Measurements from ENCODE around the gene SOCS6. TPM values are rescaled to one million over a fixed set of nuclear protein-coding genes. Genes with fewer than 3 reads are reported as not detected.
"Not testable (repeated sequence)": the region's sequence is repeated elsewhere in the genome, so short reads cannot be mapped to it uniquely, and the experiment has no call there.

SOCS6 gene
- total RNA-seq, 1 experiment from 2014 or later: 53.4 TPM

DNA sequence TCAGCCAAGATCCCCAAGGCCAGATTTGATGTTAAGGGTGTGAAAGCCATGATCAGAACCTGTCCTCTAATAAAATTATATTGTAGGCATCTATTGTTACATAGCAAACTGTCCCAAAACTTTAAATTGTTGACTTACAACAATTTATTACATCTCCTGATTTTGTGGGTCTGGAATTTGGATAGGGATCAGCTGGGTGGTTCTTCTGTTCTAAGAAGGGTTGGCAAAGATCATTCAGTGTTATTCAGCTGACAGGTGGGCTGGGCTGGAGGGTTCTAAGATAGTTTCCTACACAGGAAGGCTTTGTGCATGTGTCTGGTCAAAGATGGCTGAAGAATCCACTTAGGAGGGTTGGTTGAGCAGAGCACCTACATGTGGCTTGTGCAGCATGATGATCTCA lies 50.0 kb downstream of the SOCS6 start:
- no TSS peak for BruUV-seq (replicated peaks)
- ChIA-PET RAD21 (ENCODE audit: low non-redundant PET in 1 of 2, low total read pairs in 2 of 2, uncharacterized antibody in 2 of 2, unreplicated experiment in 2 of 2) (no interaction called here), CTCF (no interaction called here), POLR2A (interaction anchor here (0.8 kb wide), 1 partner anchor 24 kb away, joined by 3 read pairs; no protein-coding TSS in a partner anchor)
- no peak for ATAC-seq
- Histone ChIP-seq H4K20me1 (ENCODE audit: insufficient read depth) (no peaks in the 10 kb centered on the region), H3K27ac (ENCODE audit: low read depth, low read length) (peak overlapping the region; percentile 17), H3K9me3 (ENCODE audit: control insufficient read depth in 1 of 2, insufficient read depth in 1 of 2, low read depth in 1 of 2, low read length in 2 of 2) (peaks cover 0 to 11% of the 10 kb centered on the region in 2 experiments; a peak in 2 of 4 replicates), H3K36me3 (ENCODE audit: control insufficient read depth in 1 of 2, insufficient read depth in 2 of 2, low read length in 2 of 2) (peaks cover 0 to 52% of the 10 kb centered on the region in 2 experiments; a peak in 2 of 4 replicates), H3K4me3 (replicated peaks in 1 of 2; ENCODE audit: low read depth in 1 of 2, low read length in 2 of 2) (no peak overlapping the region), H2AFZ (ENCODE audit: low read depth, low read length, poor library complexity, severe bottlenecking) (no peak overlapping the region), H3K4me2 (ENCODE audit: low read length) (no peak overlapping the region), H3K4me1 (ENCODE audit: control insufficient read depth in 1 of 2, insufficient read depth in 2 of 2, low read length in 2 of 2) (peaks cover 47 to 63% of the 10 kb centered on the region in 2 experiments), H3K79me2 (ENCODE audit: insufficient read depth, low read length) (0 out of 2 replicates have a peak, but pooled peaks cover 9% of the 10 kb centered on the region), H3K27me3 (ENCODE audit: insufficient read depth, low read length) (no peaks in the 10 kb centered on the region), H3K9ac (ENCODE audit: low read length) (no peak overlapping the region), H3K9me2 (ENCODE audit: insufficient read depth) (no peaks in the 10 kb centered on the region)
- intact Hi-C loops (cut with micrococcal nuclease): no loop called here
- DNase-seq (ENCODE audit: low read depth, low spot score): no peak
- TF ChIP-seq ZFX (IDR thresholded peaks at IDR 0.05) (no peak), ELF1 (IDR thresholded peaks at IDR 0.05; ENCODE audit: borderline replicate concordance, low read depth) (no peak), POLR2AphosphoS5 (IDR thresholded peaks at IDR 0.05; ENCODE audit: low read depth, low read length) (no peak), EZH2phosphoT487 (IDR thresholded peaks at IDR 0.05; ENCODE audit: borderline replicate concordance) (no peak), ZNF274 (IDR thresholded peaks at IDR 0.05; ENCODE audit: low read depth, low read length) (no peak), CEBPB (IDR thresholded peaks at IDR 0.05; ENCODE audit: low read depth) (no peak), FOSL1 (IDR thresholded peaks at IDR 0.05; ENCODE audit: low read depth) (no peak)

DNA sequence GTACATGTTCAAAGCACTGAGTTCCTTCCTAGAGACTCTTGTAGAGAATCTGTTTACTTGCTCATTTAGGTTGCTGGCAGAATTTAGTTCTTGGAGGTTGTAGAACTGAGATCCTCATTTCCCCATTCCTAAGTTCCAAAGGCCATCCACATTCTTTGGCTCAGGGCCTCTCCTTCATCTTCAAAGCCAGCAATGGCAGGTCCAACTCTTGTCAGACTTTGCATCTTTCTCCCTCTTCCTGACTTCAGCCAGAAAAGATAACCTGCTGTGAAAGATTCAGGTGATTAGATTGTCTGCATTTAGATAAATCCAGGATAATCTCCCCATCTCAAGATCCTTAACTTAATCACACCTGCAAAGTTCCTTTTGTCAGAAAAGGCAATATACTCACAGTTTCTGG lies 51.1 kb downstream of the SOCS6 start:
- no TSS peak for BruUV-seq (replicated peaks)
- ChIA-PET POLR2A (no interaction called here), RAD21 (ENCODE audit: low non-redundant PET in 1 of 2, low total read pairs in 2 of 2, uncharacterized antibody in 2 of 2, unreplicated experiment in 2 of 2) (no interaction called here), CTCF (no interaction called here)
- no peak for TF ChIP-seq EGR1 (IDR thresholded peaks at IDR 0.05; ENCODE audit: low read depth)
- TF ChIP-seq POLR2A (IDR thresholded peaks at IDR 0.05; ENCODE audit: borderline replicate concordance, extremely low read depth, insufficient read depth, insufficient read length): no peak
- no peak for TF ChIP-seq FOSL1 (IDR thresholded peaks at IDR 0.05; ENCODE audit: low read depth)
- TF ChIP-seq, protein P1, sequence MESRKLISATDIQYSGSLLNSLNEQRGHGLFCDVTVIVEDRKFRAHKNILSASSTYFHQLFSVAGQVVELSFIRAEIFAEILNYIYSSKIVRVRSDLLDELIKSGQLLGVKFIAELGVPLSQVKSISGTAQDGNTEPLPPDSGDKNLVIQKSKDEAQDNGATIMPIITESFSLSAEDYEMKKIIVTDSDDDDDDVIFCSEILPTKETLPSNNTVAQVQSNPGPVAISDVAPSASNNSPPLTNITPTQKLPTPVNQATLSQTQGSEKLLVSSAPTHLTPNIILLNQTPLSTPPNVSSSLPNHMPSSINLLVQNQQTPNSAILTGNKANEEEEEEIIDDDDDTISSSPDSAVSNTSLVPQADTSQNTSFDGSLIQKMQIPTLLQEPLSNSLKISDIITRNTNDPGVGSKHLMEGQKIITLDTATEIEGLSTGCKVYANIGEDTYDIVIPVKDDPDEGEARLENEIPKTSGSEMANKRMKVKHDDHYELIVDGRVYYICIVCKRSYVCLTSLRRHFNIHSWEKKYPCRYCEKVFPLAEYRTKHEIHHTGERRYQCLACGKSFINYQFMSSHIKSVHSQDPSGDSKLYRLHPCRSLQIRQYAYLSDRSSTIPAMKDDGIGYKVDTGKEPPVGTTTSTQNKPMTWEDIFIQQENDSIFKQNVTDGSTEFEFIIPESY (IDR thresholded peaks at IDR 0.05; ENCODE audit: extremely low read depth, insufficient replicate concordance, low read length): no peak
- TF ChIP-seq EZH2phosphoT487 (IDR thresholded peaks at IDR 0.05; ENCODE audit: borderline replicate concordance): no peak
- no peak for DNase-seq (ENCODE audit: low read depth, low spot score)
- Histone ChIP-seq H3K9me2 (ENCODE audit: insufficient read depth) (no peaks in the 10 kb centered on the region), H3K27ac (ENCODE audit: low read depth, low read length) (peak overlapping the region; percentile 17; the same call in 1 of the 2 replicates), H3K27me3 (ENCODE audit: insufficient read depth, low read length) (no peaks in the 10 kb centered on the region), H4K20me1 (ENCODE audit: insufficient read depth) (no peaks in the 10 kb centered on the region), H2AFZ (ENCODE audit: low read depth, low read length, poor library complexity, severe bottlenecking) (no peak overlapping the region), H3K4me1 (ENCODE audit: control insufficient read depth in 1 of 2, insufficient read depth in 2 of 2, low read length in 2 of 2) (peaks cover 46 to 53% of the 10 kb centered on the region in 2 experiments), H3K9ac (ENCODE audit: low read length) (no peak overlapping the region), H3K9me3 (ENCODE audit: control insufficient read depth in 1 of 2, insufficient read depth in 1 of 2, low read depth in 1 of 2, low read length in 2 of 2) (peaks cover 0 to under 1% of the 10 kb centered on the region in 2 experiments; a peak in 2 of 4 replicates), H3K79me2 (ENCODE audit: insufficient read depth, low read length) (0 out of 2 replicates have a peak, but pooled peaks cover 6% of the 10 kb centered on the region), H3K4me3 (replicated peaks in 1 of 2; ENCODE audit: low read depth in 1 of 2, low read length in 2 of 2) (no peak overlapping the region), H3K4me2 (ENCODE audit: low read length) (peak overlapping the region; percentile 18; the same call in 1 of the 2 replicates), H3K36me3 (ENCODE audit: control insufficient read depth in 1 of 2, insufficient read depth in 2 of 2, low read length in 2 of 2) (peaks cover 0 to 42% of the 10 kb centered on the region in 2 experiments; a peak in 2 of 4 replicates)
- intact Hi-C loops (cut with micrococcal nuclease): no loop called here
- ATAC-seq: no peak

DNA sequence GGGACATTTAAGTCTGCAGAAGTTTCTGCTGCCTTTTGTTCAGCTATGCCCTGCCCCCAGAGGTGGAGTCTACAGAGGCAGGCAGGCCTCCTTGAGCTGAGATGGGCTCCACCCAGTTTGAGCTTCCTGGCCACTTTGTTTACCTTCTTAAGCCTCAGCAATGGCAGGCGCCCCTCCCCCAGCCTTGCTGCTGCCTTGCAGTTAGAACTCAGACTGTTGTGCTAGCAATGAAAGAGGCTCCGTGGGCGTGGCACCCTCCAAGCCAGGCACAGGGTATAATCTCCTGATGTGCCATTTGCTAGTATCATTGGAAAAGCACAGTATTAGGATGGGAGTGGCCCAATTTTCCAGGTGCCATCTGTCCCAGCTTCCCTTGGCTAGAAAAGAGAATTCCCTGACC lies 59.6 kb downstream of the SOCS6 start:
- Histone ChIP-seq H3K9me3 (ENCODE audit: control insufficient read depth in 1 of 2, insufficient read depth in 1 of 2, low read depth in 1 of 2, low read length in 2 of 2) (peaks cover 1 to 13% of the 10 kb centered on the region in 2 experiments; a peak in 2 of 4 replicates), H3K36me3 (ENCODE audit: control insufficient read depth in 1 of 2, insufficient read depth in 2 of 2, low read length in 2 of 2) (peaks cover 3 to 43% of the 10 kb centered on the region in 2 experiments; a peak in 2 of 4 replicates), H3K4me2 (ENCODE audit: low read length) (peak overlapping the region; percentile 6; the same call in 1 of the 2 replicates)
- H3K9ac ChIP-seq (ENCODE audit: low read length); DNase-seq (ENCODE audit: low read depth, low spot score); H3K4me1 ChIP-seq (ENCODE audit: control insufficient read depth in 1 of 2, insufficient read depth in 2 of 2, low read length in 2 of 2); intact Hi-C loops (cut with micrococcal nuclease); H3K27me3 ChIP-seq (ENCODE audit: insufficient read depth, low read length); H3K27ac ChIP-seq (ENCODE audit: low read depth, low read length); H3K9me2 ChIP-seq (ENCODE audit: insufficient read depth); BruUV-seq (replicated peaks); H3K79me2 ChIP-seq (ENCODE audit: insufficient read depth, low read length); H4K20me1 ChIP-seq (ENCODE audit: insufficient read depth); H2AFZ ChIP-seq (ENCODE audit: low read depth, low read length, poor library complexity, severe bottlenecking); CTCF ChIA-PET; RAD21 ChIA-PET (ENCODE audit: low non-redundant PET in 1 of 2, low total read pairs in 2 of 2, uncharacterized antibody in 2 of 2, unreplicated experiment in 2 of 2); H3K4me3 ChIP-seq (replicated peaks in 1 of 2; ENCODE audit: low read depth in 1 of 2, low read length in 2 of 2); ATAC-seq: not testable (repeated sequence)
- POLR2A ChIA-PET: interaction anchor here (1.4 kb wide), 1 partner anchor 9 kb away, joined by 3 read pairs; no protein-coding TSS in a partner anchor

Measured in HCT116 (cell line).